HG02981 (cell line): ENCODE results near the gene VSTM4.

Experiments used
- ATAC-seq: cut with Tn5 transposase; IDR thresholded peaks from one replicate; pipeline ENCODE4 v1.9.1; 2021; ENCODE audit warnings: mild to moderate bottlenecking, moderate library complexity; ENCODE audit not compliant: unreplicated experiment

Gene VSTM4

DNA sequence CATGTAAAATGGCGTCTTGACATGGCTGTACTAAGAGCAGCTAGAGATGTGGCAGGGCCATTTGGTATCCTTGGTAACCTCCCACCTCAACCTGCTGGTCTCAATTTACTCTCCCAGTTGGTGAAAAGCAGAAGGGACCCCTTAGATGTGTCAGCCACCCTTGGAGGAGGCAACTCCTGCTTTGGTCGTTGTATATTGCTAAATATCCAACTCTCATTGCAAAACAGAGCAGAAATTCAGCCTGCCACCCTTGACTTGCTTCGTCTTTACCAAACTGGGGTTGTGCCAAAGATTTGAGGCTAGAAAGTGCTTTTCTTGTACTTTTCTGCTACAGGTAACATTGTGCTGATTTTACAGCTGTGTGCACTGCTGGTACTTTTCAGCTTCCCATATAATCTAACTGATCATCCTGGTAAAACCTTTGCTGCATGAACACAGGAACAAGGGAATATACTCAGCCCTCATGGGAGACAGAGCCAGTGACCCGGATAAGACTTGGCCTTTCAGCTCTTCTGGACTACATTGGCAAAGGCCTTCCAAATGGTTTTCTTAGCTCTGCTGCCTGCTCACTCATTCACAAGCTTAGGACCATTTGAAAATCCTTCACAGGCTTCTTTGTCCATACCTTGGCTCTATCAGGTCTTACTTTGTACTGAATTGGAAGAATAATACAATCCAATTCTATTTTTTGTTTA, 2.2 kb upstream of the VSTM4 start:
- no peak for ATAC-seq

DNA sequence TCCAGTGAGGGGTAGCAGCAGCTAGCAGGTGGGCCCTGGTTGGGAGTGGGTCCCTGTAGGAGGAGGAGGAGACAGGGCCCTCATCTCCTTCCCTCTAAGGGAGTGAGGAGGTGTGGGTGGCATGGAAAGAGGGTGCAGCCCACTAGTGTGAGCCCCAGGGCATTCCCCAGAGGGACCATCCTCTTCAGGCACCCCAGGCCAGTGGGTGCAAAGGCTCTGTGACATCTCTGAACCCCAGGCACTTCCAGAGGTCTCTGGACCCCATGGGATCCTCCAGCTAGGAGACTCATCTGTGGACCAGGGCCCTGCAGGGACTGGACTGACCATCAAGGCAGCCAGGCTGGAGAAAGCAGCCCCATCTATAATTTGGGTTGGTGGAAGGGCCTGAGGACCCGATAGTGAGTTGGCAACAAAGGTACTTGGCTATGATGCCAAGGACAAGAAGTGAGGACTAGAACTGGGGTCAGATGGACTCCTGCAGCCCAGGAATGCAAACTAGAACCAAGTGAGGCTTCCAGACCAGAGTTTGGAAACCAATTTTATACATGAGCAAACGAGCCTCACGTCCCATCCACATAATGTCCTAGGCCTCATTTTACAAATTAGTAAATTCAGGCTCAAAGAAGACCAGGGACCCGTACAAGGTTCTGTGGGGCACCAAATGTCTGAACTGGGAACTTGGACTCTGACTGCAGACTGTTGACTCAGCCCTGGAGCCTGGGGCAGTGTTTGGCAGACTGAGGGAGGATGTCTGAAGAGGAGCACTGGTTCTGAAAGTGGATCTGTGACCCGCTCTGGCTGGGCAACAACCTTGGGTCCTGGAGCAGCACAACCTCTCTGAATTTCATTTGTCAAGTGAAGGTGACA, 1.4 kb upstream of the VSTM4 start:
- ATAC-seq = no peak

DNA sequence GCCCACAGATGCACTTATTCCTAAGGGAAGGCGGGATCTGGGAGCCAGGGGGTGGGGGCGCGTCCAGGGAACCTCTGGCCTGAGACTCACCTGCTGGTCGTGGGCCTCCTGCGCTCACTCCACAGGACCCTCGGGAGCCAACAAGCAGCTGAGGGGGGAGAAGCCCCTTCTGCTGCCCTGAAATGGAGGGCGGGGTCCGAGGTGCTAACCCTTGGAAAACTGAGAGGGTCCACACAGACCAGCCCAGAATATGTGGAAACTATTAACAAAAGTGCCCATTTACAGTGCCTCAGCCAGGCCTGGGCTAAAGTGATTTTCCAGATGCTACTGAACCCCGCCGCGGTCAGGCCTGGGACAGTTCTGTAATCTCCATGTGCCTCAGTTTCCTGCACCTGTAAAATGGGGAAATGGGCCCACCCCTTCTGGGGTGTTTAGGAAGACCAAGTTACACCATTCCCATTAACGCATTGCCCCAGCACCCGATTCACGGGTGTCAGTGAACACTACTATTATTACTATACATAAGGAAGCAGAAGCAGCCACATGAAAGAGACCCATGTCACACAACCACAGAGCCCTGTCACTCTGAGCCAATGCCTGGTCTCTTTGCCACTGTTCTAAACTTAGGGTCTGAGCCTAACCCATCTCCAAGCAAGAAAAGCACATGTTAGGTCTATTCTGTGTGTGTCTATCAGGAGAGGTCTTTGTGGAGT, 630 bp upstream of the VSTM4 start:
- ATAC-seq = no peak

DNA sequence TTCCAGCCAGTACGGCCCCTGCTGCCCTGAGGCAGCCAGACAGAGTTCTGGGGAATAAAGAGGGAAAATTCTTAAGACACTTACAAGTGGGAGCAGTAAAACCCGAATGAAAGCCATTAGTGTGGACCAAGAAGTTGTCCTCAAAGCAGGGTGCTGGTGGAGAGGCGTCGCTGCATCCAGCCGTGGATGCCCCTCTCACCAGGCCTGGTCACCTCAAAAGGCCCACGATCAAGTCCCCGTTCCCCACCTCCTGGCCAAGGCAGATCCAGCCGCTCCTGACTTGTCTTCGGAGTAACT, 656 bp downstream of the VSTM4 start:
- ATAC-seq = no peak

DNA sequence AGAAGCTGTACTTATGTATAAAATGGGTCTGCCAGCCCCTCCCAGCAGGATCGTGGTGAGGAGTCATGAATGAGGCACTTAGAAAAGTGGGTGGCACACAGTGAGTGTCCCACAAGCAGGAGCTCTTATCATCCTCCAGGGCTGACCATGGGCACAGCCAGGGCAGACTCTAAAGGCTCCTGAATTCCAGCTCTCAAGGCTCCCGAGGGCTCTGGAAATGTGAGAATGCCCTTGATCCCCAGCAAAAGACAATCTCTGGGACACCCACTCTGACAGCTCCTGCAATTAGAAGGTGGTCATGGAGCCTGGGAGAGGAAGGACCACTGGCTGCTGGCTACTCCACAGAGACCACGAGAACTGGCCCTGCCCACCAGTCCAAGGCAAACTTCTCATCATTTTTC, 1.6 kb downstream of the VSTM4 start:
- no peak for ATAC-seq

DNA sequence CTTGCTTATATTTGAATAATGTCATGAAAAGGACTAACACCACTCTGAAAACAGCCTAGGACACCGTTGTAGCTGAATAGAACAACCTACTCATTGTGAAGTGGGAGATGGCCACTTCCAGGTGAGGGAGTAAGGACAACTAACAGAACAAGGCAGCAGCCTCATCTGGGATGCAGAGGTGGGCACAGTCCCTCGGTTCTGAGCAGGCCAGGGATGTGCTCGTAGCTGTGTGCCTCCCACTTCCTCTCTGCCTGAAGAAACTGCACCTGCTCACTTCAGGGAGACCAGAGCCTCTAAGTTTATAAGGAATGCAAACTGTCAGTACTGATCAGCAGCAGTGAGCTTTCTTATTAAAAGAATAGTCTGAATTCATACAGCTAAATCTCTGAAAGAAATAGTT, 2.5 kb downstream of the VSTM4 start:
- no peak for ATAC-seq

DNA sequence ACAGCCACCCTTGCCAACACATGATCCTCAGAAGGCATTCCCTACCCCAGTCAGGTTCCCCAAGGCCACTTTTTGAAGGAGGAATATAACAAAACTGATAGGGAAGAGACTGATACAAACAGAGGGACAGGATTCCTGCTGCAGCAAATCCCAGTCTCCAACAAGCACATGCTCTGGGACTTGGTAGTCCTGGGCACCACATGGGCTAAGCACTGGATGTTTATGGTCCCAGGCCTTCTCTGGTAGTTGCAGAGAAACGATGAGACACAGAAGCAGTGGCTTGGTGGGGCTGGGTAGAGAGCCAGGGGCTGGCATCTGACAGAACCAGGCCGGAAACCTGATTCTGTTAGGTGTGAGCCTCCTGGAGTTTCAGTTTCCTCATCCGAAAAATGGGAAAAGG, 3.2 kb downstream of the VSTM4 start:
- ATAC-seq = no peak

DNA sequence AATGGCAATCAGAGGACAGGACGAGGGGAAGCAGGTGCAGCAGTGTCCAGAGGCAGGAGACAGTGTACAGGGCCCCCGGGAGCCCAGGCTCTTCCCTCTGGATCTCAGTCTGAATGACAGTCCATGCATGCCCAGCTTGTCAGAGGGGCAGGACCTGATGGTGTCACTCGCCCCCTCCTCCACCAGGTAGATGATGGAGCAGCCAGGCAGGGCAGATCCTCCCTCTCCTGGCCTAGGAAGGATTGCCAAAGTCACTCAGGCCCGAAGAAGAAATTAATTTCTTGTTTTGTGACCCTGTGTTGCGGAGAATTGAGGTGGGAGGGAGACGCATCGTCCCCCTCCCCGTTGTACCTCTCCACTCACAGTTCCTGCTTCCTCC, 4.0 kb downstream of the VSTM4 start:
- ATAC-seq = no peak

DNA sequence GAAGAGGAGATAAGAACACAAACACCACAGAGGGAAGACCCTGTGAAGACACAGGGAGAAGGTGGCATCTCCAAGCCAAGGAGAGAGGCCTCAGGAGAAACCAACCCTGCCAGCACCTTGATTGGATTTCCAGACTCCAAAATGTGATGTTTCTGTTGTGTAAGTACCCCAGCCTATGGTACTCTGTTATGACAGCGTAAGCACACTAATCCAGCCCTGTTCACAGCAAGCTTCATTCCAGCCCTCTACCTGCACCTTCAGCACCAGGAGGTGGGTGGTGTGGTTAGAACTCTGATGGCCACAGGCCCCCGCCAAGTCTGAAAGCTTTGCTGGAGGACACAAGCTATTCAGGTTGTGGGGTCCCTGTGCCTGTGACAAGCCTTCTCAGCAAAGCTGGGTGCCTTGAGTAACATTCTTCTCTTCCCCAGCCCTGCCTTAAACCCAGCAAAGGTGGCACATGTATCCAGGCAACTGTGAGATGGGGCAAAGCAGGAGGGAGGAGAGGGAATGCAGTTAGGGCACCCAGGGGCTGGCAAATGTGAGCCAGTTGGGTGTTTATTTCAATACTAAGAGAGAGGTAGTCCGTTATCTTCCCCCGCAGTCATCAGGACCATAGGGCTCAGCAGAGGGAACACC, 4.5 kb downstream of the VSTM4 start:
- no peak for ATAC-seq

DNA sequence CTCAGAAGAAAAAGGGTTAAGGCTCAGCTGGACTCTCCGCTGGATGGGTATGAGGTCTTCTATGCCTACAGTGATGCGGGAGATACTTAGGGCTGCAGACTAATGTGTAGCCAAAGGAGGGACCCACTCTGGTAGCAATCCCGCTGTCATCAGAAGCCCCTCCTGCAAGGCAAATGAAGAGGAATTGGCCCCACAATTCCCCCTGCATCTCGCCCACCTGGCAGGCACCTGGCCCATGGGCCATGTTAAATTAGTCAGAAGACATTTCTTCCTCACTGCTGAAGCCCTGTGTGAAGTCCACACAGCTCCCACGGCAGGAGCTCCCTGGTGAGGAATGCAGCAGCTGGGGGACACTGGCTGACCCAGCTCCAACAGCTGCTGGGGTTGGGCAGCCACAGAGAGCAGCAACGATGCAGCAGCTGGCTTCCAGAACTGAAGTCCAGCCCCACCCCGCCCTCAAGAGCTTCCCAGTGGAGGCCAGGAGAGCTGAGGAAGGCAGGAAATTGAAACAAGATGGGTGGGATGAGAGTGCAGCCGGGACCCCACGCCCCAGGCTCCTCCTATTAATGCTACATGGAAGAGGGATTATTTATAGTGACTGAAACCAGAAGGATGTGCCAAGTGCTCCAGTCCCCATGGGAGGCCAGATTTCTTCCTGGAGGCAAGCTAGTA, 5.5 kb downstream of the VSTM4 start:
- no peak for ATAC-seq

DNA sequence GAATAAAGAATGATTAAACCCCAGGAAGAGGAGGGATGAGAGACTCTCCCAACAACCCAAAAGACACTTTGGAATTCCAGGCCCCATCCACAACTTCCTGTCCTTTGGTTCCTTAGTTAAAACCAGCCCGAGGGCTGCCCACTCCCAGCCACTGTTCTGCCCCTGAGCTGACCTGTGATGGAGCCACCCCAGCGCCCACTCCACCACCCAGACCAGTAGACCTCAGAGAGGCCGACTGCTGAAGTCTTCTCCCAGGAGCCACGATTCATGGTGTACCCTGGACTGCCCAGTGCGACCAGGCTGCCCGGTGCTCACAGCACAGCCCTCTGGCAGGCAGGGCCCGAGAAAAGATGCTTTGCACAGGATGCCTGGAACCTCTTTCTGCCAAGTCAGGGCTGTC, 6.7 kb downstream of the VSTM4 start:
- ATAC-seq = no peak

DNA sequence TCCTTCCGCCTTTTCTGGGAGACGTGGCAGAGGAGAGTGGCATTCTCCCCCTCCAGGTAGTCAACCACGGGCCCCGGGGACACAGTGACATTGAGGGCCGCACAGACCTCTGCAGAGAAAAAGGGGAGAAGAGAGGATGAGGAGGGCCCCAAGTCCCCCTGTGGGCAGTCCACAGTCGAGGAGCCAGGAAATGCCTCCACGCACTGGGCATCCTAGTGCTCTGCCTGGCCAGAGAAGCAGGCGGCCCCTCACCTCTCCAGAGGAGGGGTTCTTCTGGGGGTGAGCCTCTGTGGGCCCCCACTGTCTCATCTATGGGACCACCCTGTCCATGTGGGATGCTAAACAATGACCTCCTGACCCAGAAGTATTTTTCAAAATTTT, 7.4 kb downstream of the VSTM4 start:
- ATAC-seq = no peak

DNA sequence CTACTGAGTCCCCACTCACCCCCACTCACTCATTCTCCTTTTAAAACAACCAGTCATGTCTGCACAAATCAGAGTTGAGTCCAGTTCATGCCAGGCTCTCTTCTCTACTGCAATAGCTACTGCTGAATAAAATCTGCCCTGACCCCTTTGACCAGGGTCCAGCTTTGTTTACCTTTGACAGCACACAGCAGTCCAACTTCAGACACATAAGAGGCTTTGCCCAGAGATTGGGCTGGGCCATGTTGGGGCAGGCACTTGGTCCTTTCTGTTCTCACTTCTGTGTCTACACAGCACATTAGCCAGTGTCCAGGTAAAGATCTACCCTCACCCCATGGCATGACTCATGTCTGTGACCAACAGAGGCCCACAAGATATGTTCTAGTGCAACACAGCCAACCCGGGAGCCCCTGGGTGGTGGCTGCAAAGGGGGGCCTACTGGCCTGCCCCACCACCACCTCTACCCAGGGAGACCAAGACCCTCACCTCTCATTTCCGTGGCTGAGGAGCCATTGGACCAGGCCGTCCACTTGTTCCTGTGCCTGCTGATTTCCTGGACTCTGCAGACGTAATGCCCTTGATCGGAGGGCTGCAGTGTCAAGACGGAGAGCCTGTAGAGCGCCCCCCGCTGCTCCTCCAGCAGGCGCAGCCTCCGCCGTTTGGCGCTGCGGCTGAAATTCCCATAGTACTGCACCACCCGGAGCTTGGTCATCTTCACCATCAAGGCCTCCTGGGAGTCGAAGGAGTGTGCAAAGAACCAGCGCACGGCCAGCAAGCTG, 8.0 kb downstream of the VSTM4 start:
- no peak for ATAC-seq

DNA sequence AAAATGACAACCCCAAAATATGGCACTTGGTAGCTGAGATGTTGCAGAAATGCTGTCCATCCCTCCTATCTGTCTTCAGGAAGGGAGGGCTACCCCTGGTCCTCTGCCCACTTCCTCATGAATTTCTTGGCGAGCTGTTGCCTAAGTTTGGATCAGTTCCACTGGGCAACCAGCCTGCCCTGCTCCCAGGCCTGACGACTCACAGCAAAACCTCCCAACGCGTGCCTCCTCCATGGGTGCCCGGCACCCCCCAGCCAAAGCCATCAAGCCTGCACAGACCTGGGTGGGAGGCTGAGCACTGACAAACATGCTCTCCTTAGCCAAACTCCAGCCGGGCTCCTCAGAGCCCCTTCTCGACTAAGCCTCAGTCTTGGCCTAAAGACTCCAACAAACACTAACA, 8.9 kb downstream of the VSTM4 start:
- ATAC-seq = no peak

DNA sequence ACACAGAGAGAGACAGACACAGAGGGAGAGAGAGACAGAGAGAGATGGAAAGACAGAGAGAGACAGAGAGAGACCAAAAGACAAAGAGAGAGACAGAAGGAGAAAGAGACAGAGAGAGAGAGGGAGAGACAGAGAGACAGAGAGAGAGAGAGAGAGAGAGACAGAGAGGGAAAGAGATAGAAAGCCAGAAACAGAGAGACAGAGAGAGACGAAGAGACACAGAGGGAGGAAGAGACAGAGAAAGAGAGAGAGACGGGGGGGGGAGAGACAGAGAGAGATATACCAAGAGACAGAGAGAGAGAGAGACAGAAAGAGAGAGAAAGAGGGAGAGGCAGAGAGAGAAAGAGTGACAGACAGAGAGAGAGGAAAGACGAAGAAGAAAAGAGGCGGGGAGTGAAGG, 10.2 kb downstream of the VSTM4 start:
- ATAC-seq = no peak

DNA sequence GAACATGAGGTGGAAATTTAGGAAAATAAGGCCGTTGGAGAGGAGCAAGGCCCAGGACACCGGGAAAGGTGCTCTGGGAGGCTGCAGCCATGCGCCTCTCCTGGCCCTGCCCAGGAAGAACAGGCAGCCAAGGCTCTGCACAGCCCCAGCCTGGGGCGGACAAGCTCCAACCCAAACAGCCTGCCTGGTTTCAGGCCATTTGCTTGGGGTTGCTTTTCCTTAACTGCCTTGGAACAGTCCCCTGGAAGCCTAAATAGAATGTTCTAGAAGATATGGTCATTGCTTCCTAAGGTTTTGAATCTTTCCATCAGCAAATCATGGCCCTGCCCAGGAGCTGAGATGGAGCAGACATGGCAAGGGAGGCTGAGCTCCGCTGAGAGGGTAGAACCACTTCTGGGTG, 11.0 kb downstream of the VSTM4 start:
- no peak for ATAC-seq

DNA sequence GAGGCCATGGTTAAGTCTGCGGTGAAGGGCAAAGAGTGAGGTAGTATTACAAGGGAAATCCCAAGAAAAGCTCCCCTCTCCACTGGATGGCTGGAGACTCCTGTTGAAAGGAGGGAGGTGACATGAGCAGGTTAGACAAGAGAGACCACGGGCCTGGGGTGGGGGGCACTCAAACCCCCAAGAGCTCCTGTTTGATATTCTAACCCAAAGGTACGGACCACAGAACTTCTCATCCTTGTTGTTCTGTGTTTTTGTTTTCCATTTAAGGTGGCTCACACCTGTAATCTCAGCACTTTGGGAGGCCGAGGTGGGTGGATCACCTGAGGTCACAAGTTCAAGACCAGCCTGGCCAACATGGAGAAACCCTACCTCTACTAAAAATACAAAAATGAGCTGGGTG, 11.6 kb downstream of the VSTM4 start:
- ATAC-seq = no peak

DNA sequence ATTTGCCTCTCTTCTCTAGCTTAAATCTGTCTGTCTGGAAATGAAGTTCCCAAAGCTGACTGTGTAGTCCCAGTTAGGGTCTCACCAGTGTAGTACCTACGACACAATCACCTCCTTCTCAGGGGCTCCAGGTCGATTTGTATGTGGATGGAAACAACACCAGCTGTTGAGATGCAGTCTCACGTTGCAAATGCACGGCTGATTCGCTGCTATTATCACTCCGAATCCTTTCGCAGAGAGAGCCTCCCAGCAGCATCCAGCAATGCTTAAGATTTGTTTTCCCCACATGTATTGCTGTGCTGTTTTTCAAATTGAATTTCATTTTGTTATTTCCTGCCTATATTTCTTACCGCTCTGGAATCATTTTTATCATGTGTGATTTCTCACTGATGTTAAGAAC, 16.3 kb downstream of the VSTM4 start:
- ATAC-seq = no peak

DNA sequence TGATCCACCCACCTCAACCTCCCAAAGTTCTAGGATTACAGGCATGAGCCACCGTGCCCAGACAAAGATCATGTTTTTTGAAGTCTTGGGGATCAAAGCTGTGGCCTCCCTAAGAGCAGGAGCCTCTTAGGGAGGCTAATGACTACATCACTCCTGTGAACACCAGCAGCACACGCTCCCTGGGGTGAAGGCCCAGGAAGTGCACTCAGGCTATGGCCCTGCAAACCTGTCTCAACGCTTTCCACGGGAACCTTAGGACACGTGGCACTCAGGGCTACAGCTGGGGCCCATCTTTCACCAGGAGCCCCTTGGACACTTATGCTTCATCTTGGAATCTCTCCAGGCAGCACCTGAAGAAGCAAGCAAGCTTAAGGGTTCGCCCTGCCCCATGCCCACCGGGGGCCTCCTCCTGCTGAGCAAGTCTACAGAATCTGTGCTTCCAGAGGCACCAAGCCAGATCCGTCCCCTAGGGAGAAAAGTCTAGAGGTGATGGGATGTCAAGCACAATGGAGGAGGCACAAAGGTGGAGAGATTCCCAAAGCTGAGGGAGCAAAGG, 18.4 kb downstream of the VSTM4 start:
- ATAC-seq = no peak

DNA sequence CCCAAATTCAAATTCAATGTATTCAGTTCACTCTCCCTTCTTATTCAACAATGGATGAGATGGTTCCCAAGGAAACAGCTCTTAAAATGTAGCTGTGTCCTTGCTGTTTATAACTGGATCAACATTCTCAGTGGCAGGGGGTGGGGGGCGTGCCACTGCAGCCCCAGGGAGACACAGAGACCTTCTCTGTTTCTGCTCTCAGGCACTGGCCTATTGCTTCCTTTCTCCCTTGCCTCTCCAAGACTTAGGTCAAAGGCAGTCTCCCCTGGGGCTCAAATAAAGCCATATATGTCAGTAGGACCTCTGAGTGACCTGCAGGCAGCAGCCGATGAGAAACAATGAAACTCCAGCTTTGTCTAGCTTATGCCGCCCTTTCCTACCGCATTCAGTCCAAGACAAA, 20.7 kb downstream of the VSTM4 start:
- no peak for ATAC-seq
